Bronchial epithelial cell (primary cell): ENCODE measurements around the gene PHF10. TPM values are rescaled to one million over a fixed set of nuclear protein-coding genes. Genes with fewer than 3 reads are reported as not detected.

Source experiments
- DNase-seq: peaks from one replicate; pipeline ENCODE4 v3.0.0-alpha.2; 2010; ENCODE audit warnings: low read depth
- FAIRE-seq: peaks from 2 replicates; lab custom pipeline; 2011; peaks lifted over from hg19 to GRCh38; lab: Jason Lieb, UNC
- H3K27me3 ChIP-seq: 2 replicates; pipeline ENCODE4 v1.5.1; 2011; ENCODE audit warnings: low read length; ENCODE audit not compliant: control insufficient read depth, insufficient read depth
- H3K36me3 ChIP-seq: 2 replicates; pipeline ENCODE4 v1.5.1; 2011; ENCODE audit warnings: low read length; ENCODE audit not compliant: control insufficient read depth, insufficient read depth
- H3K4me3 ChIP-seq: 2 replicates; pipeline ENCODE4 v1.5.1; 2011; ENCODE audit warnings: mild to moderate bottlenecking, low read depth, low read length, control low read depth
- total RNA-seq: library from RNA; depleted of rRNA; stranded (reverse); fragments of >200 nt; gene quantifications from 2 replicates; pipeline ENCODE4 v1.2.1, GENCODE V29; 2014
- TF ChIP-seq, protein P1 (sequence below): IDR thresholded peaks from 2 replicates; pipeline ENCODE4 v1.5.1; 2011; ENCODE audit warnings: mild to moderate bottlenecking, moderate library complexity, low read length, control low read depth, inconsistent platforms; ENCODE audit not compliant: insufficient read depth, severe bottlenecking

Gene PHF10
- total RNA-seq, 1 donor from 2014 or later, result 14.0 TPM

DNA sequence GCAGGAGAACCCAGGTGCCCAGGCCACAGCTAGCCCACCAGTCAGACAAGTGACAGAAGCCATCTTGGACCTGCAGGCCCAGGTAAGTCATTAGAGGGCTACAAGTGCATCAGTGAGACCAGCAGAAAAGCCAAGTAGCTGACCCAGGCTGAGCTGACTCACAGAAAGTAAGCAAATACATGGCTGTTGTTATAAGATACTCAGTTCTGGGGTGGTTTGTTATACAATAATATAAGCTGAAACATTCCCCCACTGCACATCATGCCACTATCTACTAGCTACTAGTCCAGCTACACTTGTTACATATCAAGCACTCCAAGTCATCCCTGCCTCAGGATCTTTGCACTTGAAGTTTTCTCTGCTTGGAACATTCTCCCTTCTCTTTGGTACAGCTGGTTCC is 17.0 kb upstream of the PHF10 start:
- H3K36me3 ChIP-seq, result no peaks in the 10 kb centered on the region
- H3K4me3 ChIP-seq, result no peak overlapping the region
- DNase-seq (no peak), FAIRE-seq (peak; percentile 52)
- no peaks in the 10 kb centered on the region for H3K27me3 ChIP-seq
- TF ChIP-seq, protein P1, sequence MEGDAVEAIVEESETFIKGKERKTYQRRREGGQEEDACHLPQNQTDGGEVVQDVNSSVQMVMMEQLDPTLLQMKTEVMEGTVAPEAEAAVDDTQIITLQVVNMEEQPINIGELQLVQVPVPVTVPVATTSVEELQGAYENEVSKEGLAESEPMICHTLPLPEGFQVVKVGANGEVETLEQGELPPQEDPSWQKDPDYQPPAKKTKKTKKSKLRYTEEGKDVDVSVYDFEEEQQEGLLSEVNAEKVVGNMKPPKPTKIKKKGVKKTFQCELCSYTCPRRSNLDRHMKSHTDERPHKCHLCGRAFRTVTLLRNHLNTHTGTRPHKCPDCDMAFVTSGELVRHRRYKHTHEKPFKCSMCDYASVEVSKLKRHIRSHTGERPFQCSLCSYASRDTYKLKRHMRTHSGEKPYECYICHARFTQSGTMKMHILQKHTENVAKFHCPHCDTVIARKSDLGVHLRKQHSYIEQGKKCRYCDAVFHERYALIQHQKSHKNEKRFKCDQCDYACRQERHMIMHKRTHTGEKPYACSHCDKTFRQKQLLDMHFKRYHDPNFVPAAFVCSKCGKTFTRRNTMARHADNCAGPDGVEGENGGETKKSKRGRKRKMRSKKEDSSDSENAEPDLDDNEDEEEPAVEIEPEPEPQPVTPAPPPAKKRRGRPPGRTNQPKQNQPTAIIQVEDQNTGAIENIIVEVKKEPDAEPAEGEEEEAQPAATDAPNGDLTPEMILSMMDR, result no peak

GRCh38 chr6:169738976-169739529 is 14.8 kb upstream of the PHF10 start:
- Histone ChIP-seq H3K4me3 (no peak overlapping the region), H3K36me3 (no peaks in the 10 kb centered on the region), H3K27me3 (no peaks in the 10 kb centered on the region)
- FAIRE-seq (no peak), DNase-seq (peak; percentile 34)
- TF ChIP-seq, protein P1, result no peak

DNA sequence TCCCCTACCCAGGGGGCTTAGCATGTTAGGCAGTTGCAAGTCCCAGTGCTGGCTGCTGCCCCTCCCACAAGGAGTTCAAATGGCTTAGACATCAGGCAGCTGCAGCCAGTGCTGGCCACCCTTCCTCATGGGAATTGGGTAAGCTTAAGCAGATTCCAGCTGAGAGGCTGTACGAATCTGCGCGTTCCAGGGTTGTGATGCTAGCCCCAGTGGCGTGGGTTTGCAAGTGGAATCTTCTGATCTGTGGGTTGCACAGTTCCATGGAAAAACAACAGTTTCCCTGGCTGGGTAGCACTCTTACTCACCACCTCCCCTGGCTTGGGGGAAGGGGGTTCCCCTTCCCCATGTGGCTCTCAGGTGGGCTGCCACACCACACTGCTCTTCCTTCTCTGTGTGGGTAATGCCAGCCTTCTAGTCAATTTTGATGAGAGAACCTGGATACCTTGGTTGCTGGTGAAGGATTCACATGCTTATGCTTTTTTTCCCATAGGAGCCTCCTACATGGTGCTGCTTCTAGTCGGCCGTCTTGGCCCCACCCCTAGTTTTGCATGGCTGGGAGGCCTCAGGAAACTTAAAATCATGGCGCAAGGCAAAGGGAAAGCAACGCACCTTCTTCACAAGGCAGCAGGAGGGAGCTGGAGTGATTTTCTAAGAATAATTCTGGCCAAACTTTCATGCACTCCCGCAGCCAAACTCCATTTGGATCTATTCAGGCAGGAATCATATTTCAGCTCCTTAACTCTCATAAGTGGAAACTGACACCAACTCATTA is 14.1 kb upstream of the PHF10 start:
- H3K36me3 ChIP-seq, result no peaks in the 10 kb centered on the region
- TF ChIP-seq, protein P1, result no peak
- H3K4me3 ChIP-seq, result no peak overlapping the region
- no peaks in the 10 kb centered on the region for H3K27me3 ChIP-seq
- DNase-seq, result no peak
- FAIRE-seq, result no peak

- Histone ChIP-seq H3K27me3 (no peaks in the 10 kb centered on the region), H3K4me3 (no peak overlapping the region), H3K36me3 (no peaks in the 10 kb centered on the region)
- TF ChIP-seq, protein P1, result no peak
- FAIRE-seq (no peak), DNase-seq (no peak)
Observed at GRCh38 chr6:169729961-169730360, 5.7 kb upstream of the PHF10 start.

- FAIRE-seq (no peak), DNase-seq (no peak)
- Histone ChIP-seq H3K27me3 (no peaks in the 10 kb centered on the region), H3K4me3 (no peak overlapping the region), H3K36me3 (no peaks in the 10 kb centered on the region)
- TF ChIP-seq, protein P1, result no peak
Observed at GRCh38 chr6:169726963-169727362, 2.7 kb upstream of the PHF10 start.

- TF ChIP-seq, protein P1, result no peak
- Histone ChIP-seq H3K4me3 (no peak overlapping the region), H3K27me3 (no peaks in the 10 kb centered on the region), H3K36me3 (no peaks in the 10 kb centered on the region)
- FAIRE-seq, result no peak
- no peak for DNase-seq
Observed at GRCh38 chr6:169726049-169726400, 1.7 kb upstream of the PHF10 start.
